ENCODE measurements around the gene HAUS5.

GRCh38 chr19:35657904-35658700, 45.6 kb downstream of the HAUS5 start:
- TF ChIP-seq, protein P1, sequence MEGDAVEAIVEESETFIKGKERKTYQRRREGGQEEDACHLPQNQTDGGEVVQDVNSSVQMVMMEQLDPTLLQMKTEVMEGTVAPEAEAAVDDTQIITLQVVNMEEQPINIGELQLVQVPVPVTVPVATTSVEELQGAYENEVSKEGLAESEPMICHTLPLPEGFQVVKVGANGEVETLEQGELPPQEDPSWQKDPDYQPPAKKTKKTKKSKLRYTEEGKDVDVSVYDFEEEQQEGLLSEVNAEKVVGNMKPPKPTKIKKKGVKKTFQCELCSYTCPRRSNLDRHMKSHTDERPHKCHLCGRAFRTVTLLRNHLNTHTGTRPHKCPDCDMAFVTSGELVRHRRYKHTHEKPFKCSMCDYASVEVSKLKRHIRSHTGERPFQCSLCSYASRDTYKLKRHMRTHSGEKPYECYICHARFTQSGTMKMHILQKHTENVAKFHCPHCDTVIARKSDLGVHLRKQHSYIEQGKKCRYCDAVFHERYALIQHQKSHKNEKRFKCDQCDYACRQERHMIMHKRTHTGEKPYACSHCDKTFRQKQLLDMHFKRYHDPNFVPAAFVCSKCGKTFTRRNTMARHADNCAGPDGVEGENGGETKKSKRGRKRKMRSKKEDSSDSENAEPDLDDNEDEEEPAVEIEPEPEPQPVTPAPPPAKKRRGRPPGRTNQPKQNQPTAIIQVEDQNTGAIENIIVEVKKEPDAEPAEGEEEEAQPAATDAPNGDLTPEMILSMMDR (IDR thresholded peaks at IDR 0.05; ENCODE audit: low read depth, low read length), result no peak
- TF ChIP-seq EZH2phosphoT487 (IDR thresholded peaks at IDR 0.05; ENCODE audit: low read depth), result no peak

All from OCI-LY3 (cell line).